Tibial artery (tissue), 4 donors: ENCODE measurements around the gene C2CD5.

ENCODE experiments used
- DNase-seq, 2 donors: peaks; one replicate each; pipeline ENCODE4 v3.0.0-alpha.2; 2019
- H3K27ac ChIP-seq, 2 donors: fragments of 200-600 bp; sonication (generic) in 1 of 2; 1 replicate in 1 of 2; 2 replicates in 1 of 2; pipeline ENCODE4 v1.5.1; 2018 to 2019; ENCODE audit warnings: mild to moderate bottlenecking in 1 of 2
- H3K27me3 ChIP-seq, 2 donors: fragments of 200-600 bp; sonication (generic) in 1 of 2; one replicate each; pipeline versions ENCODE4 v1.5.1 to v1.6.0; 2016 to 2019
- H3K36me3 ChIP-seq, 3 donors: fragments of 200-600 bp; sonication (generic) in 2 of 3; one replicate each; pipeline ENCODE4 v1.5.1; 2016 to 2019; ENCODE audit warnings: mild to moderate bottlenecking in 2 of 3
- H3K4me1 ChIP-seq, 4 donors: fragments of 200-600 bp; sonication (generic) in 2 of 4; 1 replicate in 3 of 4; 2 replicates in 1 of 4; pipeline ENCODE4 v1.5.1; 2016 to 2019
- H3K4me3 ChIP-seq, 2 donors: fragments of 200-600 bp; sonication (generic) in 1 of 2; 1 replicate in 1 of 2; 2 replicates in 1 of 2; pipeline ENCODE4 v1.5.1; 2018 to 2019; ENCODE audit warnings: mild to moderate bottlenecking in 2 of 2
- H3K9me3 ChIP-seq, 3 donors: fragments of 200-600 bp; sonication (generic) in 1 of 3; one replicate each; pipeline ENCODE4 v1.5.1; 2016 to 2019
- CTCF ChIP-seq, 2 experiments: fragments of 200-600 bp in 1 of 2; fragments of 450-650 bp in 1 of 2; IDR thresholded peaks; one replicate each; pipeline ENCODE4 v1.5.1; 2017 to 2019; ENCODE audit warnings: antibody characterized with exemption in 2 of 2, mild to moderate bottlenecking in 1 of 2, moderate library complexity in 1 of 2
- intact Hi-C: fragments of 100-400 bp; cut with DNase I; formaldehyde crosslinking; loops from one replicate; pipeline ENCODE4 v1.15.0; 2023; ENCODE audit warnings: low total_unique reads

Gene C2CD5

GRCh38 chr12:22414742-22415141, 129.6 kb downstream of the C2CD5 start:
- no peak overlapping the region for H3K4me3 ChIP-seq
- TF ChIP-seq CTCF (IDR thresholded peaks at IDR 0.05) = no peak
- no peak for DNase-seq
- H3K36me3 ChIP-seq = no peaks in the 10 kb centered on the region
- peaks cover 0 to 20% (median 12%) of the 10 kb centered on the region in 4 donors for H3K4me1 ChIP-seq
- H3K27ac ChIP-seq = no peak overlapping the region
- no peaks in the 10 kb centered on the region for H3K9me3 ChIP-seq
- no peaks in the 10 kb centered on the region for H3K27me3 ChIP-seq
- intact Hi-C loops = no loop called here

GRCh38 chr12:22413592-22413991, 130.8 kb downstream of the C2CD5 start:
- TF ChIP-seq CTCF (IDR thresholded peaks at IDR 0.05) = no peak
- H3K27ac ChIP-seq = no peak overlapping the region
- DNase-seq = no peak
- H3K4me3 ChIP-seq = no peak overlapping the region
- H3K9me3 ChIP-seq = no peaks in the 10 kb centered on the region
- H3K27me3 ChIP-seq = no peaks in the 10 kb centered on the region
- H3K4me1 ChIP-seq = peaks cover 0 to 20% (median 12%) of the 10 kb centered on the region in 4 donors
- intact Hi-C loops = no loop called here
- no peaks in the 10 kb centered on the region for H3K36me3 ChIP-seq

- DNase-seq = no peak
- TF ChIP-seq CTCF (IDR thresholded peaks at IDR 0.05) = no peak
- Histone ChIP-seq H3K36me3 (no peaks in the 10 kb centered on the region), H3K27me3 (no peaks in the 10 kb centered on the region), H3K4me1 (peaks cover 0 to 20% (median 12%) of the 10 kb centered on the region in 4 donors), H3K27ac (no peak overlapping the region), H3K4me3 (no peak overlapping the region), H3K9me3 (no peaks in the 10 kb centered on the region)
- intact Hi-C loops = no loop called here
These were observed 131.8 kb downstream of the C2CD5 start for GRCh38 chr12:22412581-22412980.

GRCh38 chr12:22410486-22410885, 133.9 kb downstream of the C2CD5 start:
- peaks cover 0 to 8% (median 1%) of the 10 kb centered on the region in 4 donors for H3K4me1 ChIP-seq
- H3K27ac ChIP-seq = no peak overlapping the region
- H3K27me3 ChIP-seq = no peaks in the 10 kb centered on the region
- TF ChIP-seq CTCF (IDR thresholded peaks at IDR 0.05) = no peak
- no peak for DNase-seq
- no peak overlapping the region for H3K4me3 ChIP-seq
- intact Hi-C loops = no loop called here
- H3K36me3 ChIP-seq = no peaks in the 10 kb centered on the region
- no peaks in the 10 kb centered on the region for H3K9me3 ChIP-seq

GRCh38 chr12:22409377-22410164, 134.8 kb downstream of the C2CD5 start:
- DNase-seq = no peak
- no peak for TF ChIP-seq CTCF (IDR thresholded peaks at IDR 0.05)
- H3K4me3 ChIP-seq = no peak overlapping the region
- H3K27me3 ChIP-seq = no peaks in the 10 kb centered on the region
- H3K4me1 ChIP-seq = no peaks in the 10 kb centered on the region
- no peak overlapping the region for H3K27ac ChIP-seq
- no peaks in the 10 kb centered on the region for H3K36me3 ChIP-seq
- no peaks in the 10 kb centered on the region for H3K9me3 ChIP-seq
- intact Hi-C loops = no loop called here
